Panc1 (cell line): ENCODE data around the gene FCMR. TPM values are rescaled to one million over a fixed set of nuclear protein-coding genes. Genes with fewer than 3 reads are reported as not detected.

Source experiments
- ATAC-seq: fragments of 200-7000 bp; cut with Tn5 transposase; 2 replicates; pipeline ENCODE4 v1.9.1; 2020; ENCODE audit warnings: mild to moderate bottlenecking, moderate library complexity
- BruUV-seq: library from RNA; stranded (reverse); fragments of 400-500 nt; replicated peaks from 2 replicates; lab custom pipeline; 2021; lab: Mats Ljungman, UMichigan
- CTCF ChIA-PET: fragments of 300-600 bp; sonication (Branson Sonifier 250); formaldehyde crosslinking; loops from one replicate; lab custom pipeline; 2022; ENCODE audit warnings: antibody characterized with exemption; lab: Charles Lee
- POLR2A ChIA-PET: fragments of 300-600 bp; sonication (Branson Sonifier 250); formaldehyde crosslinking; loops from one replicate; lab custom pipeline; 2022; ENCODE audit warnings: antibody characterized with exemption; lab: Charles Lee
- DNase-seq: peaks from one replicate; pipeline ENCODE4 v3.0.0-alpha.2; 2010; ENCODE audit warnings: low read depth, low spot score
- H3K27ac ChIP-seq: 2 replicates; pipeline ENCODE4 v1.5.1; 2011; ENCODE audit warnings: mild to moderate bottlenecking, low read length, inconsistent platforms
- H3K27me3 ChIP-seq: fragments of 200-500 bp; sonication (Bioruptor generic); 2 replicates; pipeline ENCODE4 v1.6.0; 2014; ENCODE audit warnings: low read length, inconsistent platforms; ENCODE audit not compliant: control insufficient read depth, insufficient read depth
- H3K36me3 ChIP-seq: fragments of 200-500 bp; sonication (Bioruptor generic); 2 replicates; pipeline ENCODE4 v1.5.1; 2014; ENCODE audit warnings: inconsistent platforms, mild to moderate bottlenecking, low read length, moderate library complexity; ENCODE audit not compliant: control insufficient read depth, insufficient read depth
- H3K4me1 ChIP-seq: 2 replicates; pipeline ENCODE4 v1.5.1; 2011; ENCODE audit warnings: inconsistent platforms, mild to moderate bottlenecking, low read length, moderate library complexity; ENCODE audit not compliant: control insufficient read depth, insufficient read depth
- H3K4me3 ChIP-seq, 2 experiments: 2 replicates each; pipeline ENCODE4 v1.5.1; 2011 to 2012; ENCODE audit warnings: low read depth in 2 of 2, low read length in 2 of 2, mild to moderate bottlenecking in 2 of 2, inconsistent platforms in 1 of 2, moderate library complexity in 1 of 2
- H3K9me3 ChIP-seq: fragments of 200-500 bp; sonication (Bioruptor generic); 2 replicates; pipeline ENCODE4 v1.5.1; 2014; ENCODE audit warnings: low read depth, mild to moderate bottlenecking, inconsistent platforms, low read length, moderate library complexity; ENCODE audit not compliant: control insufficient read depth, insufficient read depth
- CTCF ChIP-seq: fragments of 450-650 bp; IDR thresholded peaks from 2 replicates; pipeline ENCODE4 v1.5.1; 2017; ENCODE audit warnings: mild to moderate bottlenecking
- POLR2AphosphoS5 ChIP-seq: IDR thresholded peaks from 2 replicates; pipeline ENCODE4 v1.6.1; 2012; ENCODE audit warnings: mild to moderate bottlenecking, low read depth, low read length, moderate library complexity
- REST ChIP-seq, 2 experiments: IDR thresholded peaks; 2 replicates each; pipeline ENCODE4 v1.6.1; 2011 to 2012; ENCODE audit warnings: low read depth in 2 of 2, control low read depth in 1 of 2, low read length in 1 of 2, mild to moderate bottlenecking in 1 of 2, moderate library complexity in 1 of 2; ENCODE audit not compliant: insufficient read depth in 1 of 2
- SIN3A ChIP-seq: IDR thresholded peaks from 2 replicates; pipeline ENCODE4 v1.6.1; 2012; ENCODE audit warnings: low read depth, mild to moderate bottlenecking, low read length, moderate library complexity, borderline replicate concordance; ENCODE audit not compliant: insufficient read depth
- TCF7L2 ChIP-seq: IDR thresholded peaks from 2 replicates; pipeline ENCODE4 v1.6.1; 2011; ENCODE audit warnings: mild to moderate bottlenecking, low read depth, low read length, inconsistent platforms
- in situ Hi-C: cut with HindIII; loops from 2 replicates; pipeline ENCODE4 v1.10.0; 2016; ENCODE audit warnings: low sequenced_read_pairs, low pct_unique_long_range_greater_than_20kb
- intact Hi-C: fragments of 100-400 bp; cut with micrococcal nuclease; formaldehyde crosslinking; loops from one replicate; pipeline ENCODE4 v1.10.0; 2022; ENCODE audit not compliant: unreplicated experiment
- total RNA-seq: library from RNA; stranded (reverse); gene quantifications from one replicate; pipeline ENCODE4 v1.2.1, GENCODE V29; 2021; ENCODE audit not compliant: unreplicated experiment

Gene FCMR
- total RNA-seq, 1 experiment from 2014 or later = 0.41 TPM

GRCh38 chr1:206918076-206918475, 3.7 kb downstream of the FCMR start:
- no peak for ATAC-seq

GRCh38 chr1:206916000-206916709, 5.6 kb downstream of the FCMR start:
- intact Hi-C loops (loop anchor here (10.0 kb wide), 1 partner anchor 281 kb away; the partner anchor contains the start of gene DYRK3), in situ Hi-C loops (no loop called here)
- ChIA-PET POLR2A (no interaction called here), CTCF (no interaction called here)
- Histone ChIP-seq H3K27me3 (peaks cover 4% of the 10 kb centered on the region; the same call in 1 of the 2 replicates), H3K27ac (no peak overlapping the region), H3K36me3 (no peaks in the 10 kb centered on the region), H3K4me3 (no peak overlapping the region), H3K4me1 (no peaks in the 10 kb centered on the region), H3K9me3 (no peaks in the 10 kb centered on the region)
- no peak for ATAC-seq
- no peak for TF ChIP-seq TCF7L2
- no peak for TF ChIP-seq POLR2AphosphoS5
- TF ChIP-seq REST (IDR thresholded peaks at IDR 0.05; ENCODE audit: insufficient read depth in 1 of 2, low read depth in 2 of 2, low read length in 1 of 2) = no peak
- no peak for TF ChIP-seq CTCF
- no peak for TF ChIP-seq SIN3A
- BruUV-seq = no TSS peak
- no peak for DNase-seq

More at GRCh38 chr1:206918076-206918475, 3.7 kb downstream of the FCMR start:
- no peaks in the 10 kb centered on the region for H3K36me3 ChIP-seq
- in situ Hi-C loops = no loop called here
- ChIA-PET POLR2A (no interaction called here), CTCF (no interaction called here)
- H3K27ac ChIP-seq = no peak overlapping the region
- H3K27me3 ChIP-seq = peaks cover 3% of the 10 kb centered on the region; the same call in 1 of the 2 replicates
- BruUV-seq = no TSS peak
- no peaks in the 10 kb centered on the region for H3K4me1 ChIP-seq
- H3K9me3 ChIP-seq = no peaks in the 10 kb centered on the region
- intact Hi-C loops = loop anchor here (10.0 kb wide), 1 partner anchor 283 kb away; the partner anchor contains the start of gene DYRK3
- H3K4me3 ChIP-seq = no peak overlapping the region
- no peak for DNase-seq
- TF ChIP-seq CTCF = no peak
- no peak for TF ChIP-seq REST (IDR thresholded peaks at IDR 0.05; ENCODE audit: insufficient read depth in 1 of 2, low read depth in 2 of 2, low read length in 1 of 2)
- TF ChIP-seq SIN3A = no peak
- TF ChIP-seq POLR2AphosphoS5 = no peak
- TF ChIP-seq TCF7L2 = no peak
